Heart left ventricle (tissue), 13 donors: ENCODE results near the gene NPIPB12.
"Not testable (repeated sequence)": the region's sequence is repeated elsewhere in the genome, so short reads cannot be mapped to it uniquely, and the experiment has no call there.

Source experiments
- POLR2A ChIP-seq, 2 donors: fragments of 450-650 bp; IDR thresholded peaks; one replicate each; pipeline ENCODE4 v1.6.1; 2017; ENCODE audit warnings: antibody characterized with exemption in 2 of 2, mild to moderate bottlenecking in 2 of 2, moderate library complexity in 2 of 2
- TF ChIP-seq, protein P1 (sequence below), 12 donors: fragments of 200-600 bp; sonication (generic) in 4 of 12; IDR thresholded peaks; one replicate each; pipeline versions ENCODE4 v1.5.0 to v1.8.0; 2018 to 2022; ENCODE audit warnings: antibody characterized with exemption in 12 of 12, mild to moderate bottlenecking in 5 of 12
- donor health status: ischemic (EF 13 %, LVEDD 7.1; RV severe dilation, severe dysfunction).
- donor health status: DM: no; HTN: yes; CAD: no.
- donor health status: DM: no; HTN: no; CAD: no.
- donor health status: ischemic (EF 25% LVEDD 6.9; RV normal size, moderate dysfunction).
- donor health status: ischemic (EF 25% LVEDD 5.7; RV mildly dilated, moderate dysfunction).
- donor health status: ischemic (EF 35%, LVEDD 5.7; RV mildly dilated, moderate dysfunction).
- donor health status: nonischemic (EF 11% LVEDD 7.7; RV severe dilation, severe dysfunction).
- donor health status: DM: yes; HTN: yes; CAD: no.
- donor health status: PGD.
- donor health status: ischemic (EF 29% LVEDD 5.4; RV normal size, mild dysfunction).
- donor health status: nonischemic (EF 23%, LVEDD 6.1; RV moderate dilation, normal function).

DNA sequence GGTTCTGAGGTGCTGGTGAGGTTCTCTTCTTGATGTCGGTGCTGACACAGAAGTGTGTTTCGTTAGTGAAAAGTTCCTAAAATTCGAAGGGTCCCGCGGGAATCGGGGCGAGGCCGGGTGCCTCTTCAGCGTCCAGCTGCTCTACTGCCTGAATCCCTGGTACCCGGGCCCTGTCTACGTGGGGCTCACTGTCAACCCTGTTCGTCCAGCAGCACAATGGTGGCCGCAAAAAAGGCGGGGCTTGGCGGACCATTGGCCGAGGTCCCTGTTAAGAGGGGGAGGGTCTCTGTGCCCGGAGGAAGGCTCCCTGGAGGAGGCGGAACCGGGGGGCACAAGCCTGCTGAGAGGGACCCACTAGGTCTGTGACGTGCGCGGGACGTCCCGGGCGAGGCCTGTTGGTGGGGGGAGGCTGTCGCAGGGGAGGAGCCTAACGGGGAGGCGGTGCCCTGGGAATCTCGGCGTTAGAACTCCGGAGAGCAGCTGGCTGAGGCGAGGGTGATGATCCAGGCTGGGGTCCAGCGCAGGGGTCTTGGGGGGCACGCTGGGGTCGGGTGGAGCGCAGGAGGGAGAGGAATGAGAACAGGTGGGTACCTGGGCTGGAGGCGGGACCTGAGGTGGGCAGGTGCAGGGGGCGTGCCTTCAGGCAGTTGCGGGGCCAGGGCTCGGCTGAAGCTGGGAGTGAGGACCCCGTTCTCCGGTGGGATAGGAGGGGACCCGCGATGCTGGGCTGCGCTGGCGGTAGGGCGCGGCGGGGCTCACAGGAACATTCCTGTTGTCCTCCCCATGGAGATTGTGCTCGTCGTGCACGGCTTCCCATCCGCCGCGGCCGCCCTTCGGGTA lies 40.0 kb downstream of the NPIPB12 start:
- TF ChIP-seq, protein P1, sequence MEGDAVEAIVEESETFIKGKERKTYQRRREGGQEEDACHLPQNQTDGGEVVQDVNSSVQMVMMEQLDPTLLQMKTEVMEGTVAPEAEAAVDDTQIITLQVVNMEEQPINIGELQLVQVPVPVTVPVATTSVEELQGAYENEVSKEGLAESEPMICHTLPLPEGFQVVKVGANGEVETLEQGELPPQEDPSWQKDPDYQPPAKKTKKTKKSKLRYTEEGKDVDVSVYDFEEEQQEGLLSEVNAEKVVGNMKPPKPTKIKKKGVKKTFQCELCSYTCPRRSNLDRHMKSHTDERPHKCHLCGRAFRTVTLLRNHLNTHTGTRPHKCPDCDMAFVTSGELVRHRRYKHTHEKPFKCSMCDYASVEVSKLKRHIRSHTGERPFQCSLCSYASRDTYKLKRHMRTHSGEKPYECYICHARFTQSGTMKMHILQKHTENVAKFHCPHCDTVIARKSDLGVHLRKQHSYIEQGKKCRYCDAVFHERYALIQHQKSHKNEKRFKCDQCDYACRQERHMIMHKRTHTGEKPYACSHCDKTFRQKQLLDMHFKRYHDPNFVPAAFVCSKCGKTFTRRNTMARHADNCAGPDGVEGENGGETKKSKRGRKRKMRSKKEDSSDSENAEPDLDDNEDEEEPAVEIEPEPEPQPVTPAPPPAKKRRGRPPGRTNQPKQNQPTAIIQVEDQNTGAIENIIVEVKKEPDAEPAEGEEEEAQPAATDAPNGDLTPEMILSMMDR (IDR thresholded peaks at IDR 0.05): not testable (repeated sequence)
- not testable (repeated sequence) for TF ChIP-seq POLR2A (IDR thresholded peaks at IDR 0.05)
